NOMO-1 treated with dmso at 0.1 percent for 144 hours (cell line): ENCODE results near the gene ELMO1.

ENCODE experiments used
- DNase-seq: peaks from one replicate; lab custom pipeline; 2025; ENCODE audit not compliant: unreplicated experiment; lab: John Stamatoyannopoulos, UW

The ELMO1 gene

DNA sequence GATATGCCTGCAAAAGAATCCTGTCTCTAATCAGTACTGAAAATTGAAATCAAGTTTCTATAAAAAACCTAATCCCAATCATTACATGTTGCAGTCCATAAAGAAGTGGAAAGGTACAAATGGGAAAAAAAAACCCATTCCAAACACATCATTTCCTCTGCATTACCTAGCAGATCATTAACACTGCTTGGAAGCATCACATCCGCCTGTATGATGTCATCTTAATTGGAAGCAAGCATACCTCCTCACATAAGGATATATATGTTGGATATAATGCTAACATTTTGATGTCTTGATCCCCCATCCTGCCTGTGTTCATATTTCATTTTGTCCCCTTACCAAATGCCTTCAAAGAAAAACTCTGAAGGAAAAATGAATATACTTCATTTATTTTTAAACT, 483.0 kb downstream of the ELMO1 start:
- no peak for DNase-seq

DNA sequence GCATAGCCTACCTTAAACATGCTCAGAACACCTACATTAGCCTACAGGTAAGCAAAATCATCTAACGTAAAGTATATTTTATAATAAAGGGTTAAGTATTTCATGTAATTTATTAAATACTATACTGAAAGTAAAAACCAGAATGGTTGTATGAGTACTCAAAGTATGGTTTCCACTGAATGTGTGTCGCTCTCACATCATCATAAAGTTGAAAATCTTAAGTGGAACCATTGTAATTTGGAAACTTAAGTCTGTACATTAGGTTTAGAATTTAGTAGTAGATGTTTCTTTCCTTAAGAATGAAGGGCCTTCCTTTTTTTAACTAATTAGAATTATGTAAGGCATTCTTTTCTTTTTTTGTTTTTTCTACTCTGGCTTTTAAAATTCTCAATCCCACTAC, 484.4 kb downstream of the ELMO1 start:
- no peak for DNase-seq

DNA sequence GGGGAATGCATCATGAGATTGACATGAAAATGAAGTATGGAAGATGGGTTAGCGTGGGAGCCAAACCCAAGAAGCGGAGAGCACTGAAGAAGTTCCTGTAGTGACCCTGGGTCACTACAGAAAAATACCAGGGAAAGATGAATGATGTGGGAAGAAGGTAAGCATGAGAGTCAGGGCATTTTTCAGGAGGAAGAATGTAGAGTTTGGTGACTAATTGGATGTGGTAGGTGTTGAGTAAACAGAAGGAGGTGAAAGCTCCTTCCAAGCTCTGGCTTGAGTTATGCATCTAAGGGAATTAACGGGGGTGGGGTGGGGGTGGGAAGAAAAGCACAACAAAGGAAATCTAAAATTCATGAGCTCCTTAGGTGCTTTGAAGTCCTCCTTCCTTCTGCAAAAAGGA, 486.3 kb downstream of the ELMO1 start:
- no peak for DNase-seq

DNA sequence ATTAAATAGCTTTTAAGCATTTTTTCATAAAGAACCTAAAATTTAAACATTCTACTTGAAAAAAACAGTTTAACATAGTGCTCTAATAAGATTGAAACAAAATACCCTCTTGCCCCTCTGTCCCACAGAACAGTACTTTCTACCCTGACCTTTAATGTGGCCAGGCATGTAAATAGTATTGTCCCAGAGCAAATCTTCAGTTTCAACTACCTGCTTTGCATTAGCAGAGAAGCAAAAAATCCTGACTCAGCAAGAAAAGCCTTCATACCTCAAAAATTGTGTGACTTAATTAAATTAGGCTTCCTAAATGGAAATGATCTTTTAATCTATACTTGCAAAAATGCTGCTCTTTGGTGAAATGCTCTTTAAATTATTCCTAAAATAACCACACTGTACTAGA, 487.0 kb downstream of the ELMO1 start:
- DNase-seq, result no peak

DNA sequence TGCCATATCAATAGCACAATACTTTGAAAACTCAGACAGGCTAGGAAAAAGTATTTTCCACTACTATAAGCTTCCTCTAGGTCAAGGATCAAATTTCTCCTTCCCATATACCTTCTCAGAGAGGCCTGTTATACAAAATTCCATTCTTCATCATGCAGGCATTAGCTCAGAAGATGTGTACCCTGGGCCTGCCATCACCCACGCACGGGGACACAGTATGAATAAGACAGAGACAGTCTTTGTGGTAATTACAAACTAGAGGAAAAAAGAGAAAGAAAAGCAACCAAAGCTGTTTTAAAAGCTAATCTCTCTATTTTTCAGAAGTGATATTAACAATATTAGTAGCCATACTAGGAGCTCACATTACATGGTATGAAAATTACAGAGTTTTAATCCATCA, 487.6 kb downstream of the ELMO1 start:
- no peak for DNase-seq

DNA sequence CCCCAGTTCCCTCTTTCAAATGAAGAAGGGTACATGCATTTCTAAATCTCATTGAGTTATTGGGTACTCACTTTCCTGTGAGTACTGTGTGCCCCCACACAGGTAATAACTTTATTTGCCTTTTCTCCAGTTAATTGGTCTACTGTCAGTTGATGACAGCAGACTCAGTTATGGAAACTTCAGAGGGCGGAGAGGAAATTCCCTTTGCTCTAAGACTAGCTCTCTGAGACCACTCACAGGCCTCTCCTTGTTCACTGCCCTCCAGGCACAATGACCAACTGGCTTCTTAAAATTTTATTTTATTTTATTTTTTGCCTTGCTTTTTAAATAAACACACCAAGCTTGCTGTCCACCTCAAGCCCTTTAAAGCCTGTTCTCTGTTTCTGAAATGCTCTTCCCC, 488.6 kb downstream of the ELMO1 start:
- DNase-seq, result no peak

DNA sequence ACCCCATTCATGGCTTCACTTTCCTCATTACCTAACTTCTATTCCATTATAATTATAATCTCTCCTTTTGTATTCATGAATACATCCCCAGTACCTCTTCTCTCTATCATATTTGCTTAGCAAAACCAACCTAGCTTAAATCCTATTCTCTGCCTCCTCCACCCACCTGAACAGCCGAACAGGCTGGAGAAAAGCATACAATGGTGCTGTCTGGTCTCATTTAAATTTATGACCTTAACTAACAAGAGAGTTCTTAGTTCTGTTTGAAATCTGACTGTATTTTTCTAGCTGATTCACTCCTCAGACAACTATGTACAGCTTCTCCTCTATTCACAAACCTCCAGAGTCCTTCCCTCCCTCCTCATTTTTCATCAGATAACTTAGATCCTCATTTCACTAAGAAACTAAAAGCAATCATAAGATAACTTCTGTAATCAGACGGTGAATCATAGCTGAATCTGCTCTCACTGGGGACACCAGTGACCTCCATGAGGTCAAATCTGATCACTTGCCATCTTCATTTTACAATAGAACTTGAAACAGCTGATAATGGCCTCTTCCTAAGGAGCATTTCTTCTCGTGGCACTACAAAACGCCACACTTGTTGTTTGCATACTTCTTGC, 490.4 kb downstream of the ELMO1 start:
- DNase-seq, result no peak

DNA sequence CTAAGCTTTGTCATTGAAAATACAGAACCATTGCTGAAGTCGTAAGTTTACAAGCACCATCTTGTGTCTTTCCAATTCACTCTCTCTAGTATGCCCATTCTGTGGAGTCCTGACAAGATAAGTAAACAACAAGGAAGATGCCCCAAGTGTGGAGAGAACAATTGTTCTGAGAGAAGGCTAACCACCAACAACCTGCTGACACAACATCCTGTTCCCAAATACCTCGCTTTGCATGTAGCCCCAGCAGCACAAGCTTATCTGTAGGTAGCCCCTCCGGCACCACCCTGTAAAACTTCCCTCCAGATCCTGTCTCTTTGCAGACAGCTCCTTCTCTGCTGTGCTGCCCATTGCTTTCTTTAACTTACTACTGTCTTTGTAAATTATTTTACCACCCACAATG, 491.0 kb downstream of the ELMO1 start:
- no peak for DNase-seq

DNA sequence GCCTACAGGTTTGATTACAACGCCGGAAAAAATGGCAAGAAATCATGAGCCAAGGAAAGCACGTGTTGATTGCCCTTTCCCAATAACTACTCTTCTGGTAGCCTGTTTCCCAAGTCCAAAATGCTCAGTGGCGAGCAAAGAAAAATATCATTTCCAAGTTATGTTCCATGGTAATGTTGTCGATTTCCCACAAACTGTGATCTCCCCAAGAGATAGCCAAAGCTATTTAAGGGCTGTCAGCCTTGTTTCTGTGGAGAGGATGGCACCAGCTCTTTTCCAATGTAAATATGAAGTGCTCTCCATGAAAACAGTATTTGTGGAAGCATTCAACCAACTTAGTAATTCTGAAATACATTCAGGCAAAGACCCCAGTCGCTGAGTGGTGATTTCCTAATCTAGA, 491.9 kb downstream of the ELMO1 start:
- no peak for DNase-seq

DNA sequence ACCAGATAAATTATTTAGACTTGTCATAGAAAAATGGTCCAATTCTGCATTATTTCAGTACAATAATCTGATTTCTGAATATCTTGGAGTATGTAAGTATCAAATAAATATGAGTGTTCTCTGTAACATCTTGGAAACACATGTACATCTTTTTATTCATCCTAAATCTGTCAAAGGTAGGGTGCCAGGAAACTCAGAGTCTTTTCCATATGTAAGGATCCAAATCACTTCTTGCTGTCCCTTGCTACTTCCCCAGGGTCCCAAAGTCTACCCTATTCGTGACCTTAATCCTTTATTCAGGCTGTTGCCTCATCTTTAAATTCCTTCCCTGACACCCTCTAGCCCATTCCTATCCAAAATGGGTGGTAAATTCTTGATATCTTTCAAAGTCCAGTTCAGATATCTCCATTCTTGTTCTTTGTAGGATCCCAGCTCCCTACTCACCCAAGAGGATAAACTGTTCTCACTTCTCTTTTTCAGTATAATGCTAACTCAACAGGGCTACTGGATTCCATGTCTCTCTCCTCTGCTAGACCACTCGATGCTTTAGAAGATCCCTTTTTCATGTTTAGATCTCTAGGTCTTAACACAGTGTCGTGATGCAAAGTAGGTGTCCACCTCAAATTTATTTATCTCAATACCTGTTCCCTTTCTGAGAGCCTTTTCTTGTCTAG, 493.1 kb downstream of the ELMO1 start:
- DNase-seq, result no peak

DNA sequence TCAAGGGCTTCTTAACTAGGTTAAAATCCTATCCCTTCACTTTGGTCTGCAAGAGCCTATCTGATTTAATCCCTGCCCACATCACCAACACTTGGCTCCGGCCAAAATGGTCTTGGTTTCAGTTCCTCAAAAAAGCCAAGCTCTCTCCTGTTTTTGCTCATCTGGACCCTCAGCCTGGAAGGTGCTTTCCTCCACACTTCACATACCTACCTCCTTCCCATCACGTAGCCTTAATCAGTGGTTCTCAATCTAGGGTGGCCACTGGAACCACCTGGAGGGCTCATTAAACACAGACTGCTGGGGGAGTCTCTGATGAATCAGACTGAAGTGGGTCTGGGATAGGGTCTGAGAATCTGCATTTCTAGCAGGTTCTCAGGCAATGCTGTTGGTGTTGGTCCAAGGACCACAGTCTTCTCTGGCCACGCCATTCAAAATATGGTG, 497.4 kb downstream of the ELMO1 start:
- no peak for DNase-seq

DNA sequence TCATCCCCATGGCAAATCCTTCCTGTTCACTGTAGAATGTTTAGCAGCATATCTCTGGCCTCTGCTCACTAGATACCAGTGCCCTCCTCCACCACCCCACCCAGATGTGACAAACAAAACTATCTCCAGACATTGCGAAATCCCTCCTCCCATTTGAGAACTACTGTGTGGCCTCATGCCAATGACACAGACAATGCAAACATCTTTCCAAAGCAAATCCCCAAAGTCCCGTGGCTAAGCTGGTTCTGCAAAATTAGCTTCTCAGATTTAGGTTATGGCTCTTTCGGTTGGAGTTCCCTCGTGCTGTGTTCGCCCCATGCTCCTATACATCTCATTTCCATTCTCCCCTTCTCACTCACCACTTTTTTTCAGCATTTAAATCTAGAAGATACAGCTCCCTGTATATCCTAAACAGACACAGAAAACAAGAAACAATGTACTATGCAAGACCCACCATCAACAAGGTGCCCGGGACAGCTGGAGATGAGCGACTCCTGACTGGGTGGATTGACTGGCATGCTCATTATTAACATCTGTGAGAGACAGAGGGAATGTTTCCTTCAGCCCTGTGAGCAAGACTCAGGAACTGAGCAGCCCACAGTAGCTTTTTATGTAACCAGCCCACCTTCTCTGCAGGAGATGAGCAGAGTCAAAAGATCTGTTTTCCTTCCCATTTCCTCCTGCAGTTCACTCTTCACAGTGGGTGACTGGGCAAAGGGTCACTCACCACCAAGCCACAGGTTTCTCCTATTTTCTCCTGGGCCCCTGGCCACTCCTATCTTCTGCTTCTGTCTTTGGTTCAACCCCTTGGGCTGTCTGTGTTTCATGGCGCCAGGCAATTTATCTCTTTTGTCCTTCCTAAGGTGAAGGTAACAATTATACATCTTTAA, 498.7 kb downstream of the ELMO1 start:
- DNase-seq, result no peak

DNA sequence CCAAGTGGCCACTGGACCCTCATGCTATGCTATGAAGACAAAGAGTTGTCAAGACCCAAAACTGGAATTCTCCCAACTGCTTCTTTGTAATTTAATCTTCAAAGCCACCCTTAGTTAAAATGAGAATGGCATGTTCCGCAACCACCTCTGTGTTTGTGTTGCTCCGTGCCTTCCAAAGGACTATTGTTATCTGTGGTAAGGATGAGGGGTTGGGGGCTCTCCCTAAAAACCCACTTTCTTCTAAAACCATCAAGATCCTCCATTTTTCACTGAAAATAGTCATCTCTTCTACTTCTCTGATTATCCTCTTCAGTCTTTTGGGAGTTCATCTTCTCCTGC, 502.3 kb downstream of the ELMO1 start:
- no peak for DNase-seq

DNA sequence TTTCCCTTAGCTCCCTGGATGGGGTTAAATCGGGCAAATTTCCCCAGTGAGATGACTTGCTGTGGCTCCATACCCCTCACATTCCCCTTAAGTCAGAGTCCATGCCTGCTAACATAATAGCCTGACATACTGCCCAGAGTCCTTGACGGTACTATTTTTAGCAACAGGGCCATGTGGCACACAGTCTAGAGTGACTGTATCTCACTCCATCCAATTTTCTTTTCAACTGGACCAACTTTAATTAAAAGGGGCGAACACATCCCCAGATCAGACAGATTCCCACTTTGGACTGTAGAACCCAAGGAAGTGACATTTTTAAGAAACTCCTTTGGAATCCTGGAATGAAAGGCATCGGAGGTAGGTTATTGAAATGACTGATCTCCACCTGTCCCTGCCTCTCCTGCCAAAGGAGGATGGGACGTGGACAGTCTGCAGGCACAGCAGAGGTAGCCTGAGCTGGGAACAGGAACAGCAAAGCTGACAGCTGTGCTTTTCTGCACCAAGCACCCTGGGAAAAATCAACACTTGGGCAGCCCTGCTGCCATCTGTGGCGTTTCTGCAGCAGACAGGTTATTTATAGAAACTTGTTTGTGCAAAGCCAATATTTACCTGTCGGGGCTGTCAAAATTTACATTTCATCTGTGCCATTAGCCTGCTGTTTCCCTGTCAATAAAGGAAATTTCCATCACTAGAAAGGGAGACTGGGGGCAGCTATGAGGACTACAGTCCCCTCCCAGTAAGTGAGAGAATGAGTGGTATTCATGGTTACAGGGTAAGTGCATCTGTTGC, 502.9 kb downstream of the ELMO1 start:
- DNase-seq, result no peak

DNA sequence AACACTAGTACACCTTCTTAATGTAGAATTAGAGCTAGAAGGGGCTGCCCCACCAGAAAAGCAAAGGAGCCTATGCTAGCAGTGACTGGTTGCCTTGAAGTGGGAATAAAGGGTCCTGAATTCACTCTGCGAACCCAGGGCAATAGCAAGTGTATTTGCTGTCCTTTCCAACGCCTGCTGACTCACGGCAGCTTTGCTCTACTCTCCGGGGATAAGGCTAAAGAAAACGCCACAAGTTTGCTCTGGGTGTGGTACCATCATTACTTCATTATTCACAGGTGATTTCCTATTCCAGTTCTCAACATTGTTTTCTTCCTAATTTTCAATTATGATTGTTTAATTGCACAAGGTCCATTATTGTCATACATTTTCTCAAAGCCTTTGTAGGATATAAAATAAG, 503.8 kb downstream of the ELMO1 start:
- DNase-seq, result no peak

DNA sequence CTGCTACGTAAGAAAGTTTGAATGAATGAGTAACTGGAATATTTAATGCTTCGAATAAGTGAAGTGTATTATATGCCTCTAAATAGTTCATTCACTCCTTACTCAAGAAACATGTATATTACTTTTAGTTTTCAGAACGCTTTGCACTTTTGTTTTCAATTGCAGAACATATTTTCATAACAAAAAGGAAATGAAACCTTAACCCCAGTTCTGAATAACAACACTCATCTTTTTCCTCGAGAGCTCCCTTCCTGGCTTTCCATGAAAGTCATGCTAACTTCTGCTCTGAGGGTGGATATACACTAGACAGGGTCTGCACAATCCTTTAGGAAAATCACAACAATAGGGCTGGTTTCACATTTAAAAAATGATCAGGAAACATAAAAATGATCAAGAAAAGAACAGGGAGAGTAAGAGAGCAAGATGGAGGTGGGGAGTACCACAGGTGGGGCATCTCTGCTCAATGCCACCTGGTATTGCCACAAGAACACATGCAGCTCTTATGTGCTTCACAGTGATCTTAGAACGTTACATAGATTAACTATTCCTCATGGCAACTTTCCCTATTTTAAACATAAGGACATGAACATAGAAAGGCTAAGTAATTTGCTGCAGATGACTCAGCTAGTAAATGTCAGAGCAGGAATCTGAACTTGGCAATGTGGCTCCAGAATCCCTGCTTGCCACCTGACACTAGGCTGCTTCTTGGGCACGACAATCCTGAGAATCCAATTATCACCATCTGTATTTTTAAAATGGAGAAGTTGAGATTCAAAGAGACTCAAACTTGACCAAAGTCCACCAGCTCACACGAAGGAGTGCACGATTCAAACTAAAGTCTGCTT, 504.9 kb downstream of the ELMO1 start:
- DNase-seq, result no peak

DNA sequence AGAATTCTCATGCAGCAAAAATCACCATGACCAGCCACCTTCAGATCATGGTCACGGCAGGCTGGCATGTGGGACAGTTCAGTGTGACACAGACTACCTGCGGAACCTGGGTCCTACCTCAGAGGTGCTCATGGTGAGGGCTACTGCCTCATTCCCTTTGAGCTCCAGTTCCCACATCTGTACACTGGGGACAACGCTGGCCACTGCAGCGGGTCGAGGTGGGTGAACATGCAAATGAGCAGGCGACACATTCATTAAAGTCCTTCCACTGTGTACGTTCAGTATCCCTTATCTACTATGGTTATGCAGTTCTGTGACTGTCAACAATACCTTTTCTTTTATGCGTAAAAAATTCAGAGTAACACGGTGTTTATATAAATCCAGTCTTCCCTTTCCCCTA, 505.7 kb downstream of the ELMO1 start:
- DNase-seq, result no peak

DNA sequence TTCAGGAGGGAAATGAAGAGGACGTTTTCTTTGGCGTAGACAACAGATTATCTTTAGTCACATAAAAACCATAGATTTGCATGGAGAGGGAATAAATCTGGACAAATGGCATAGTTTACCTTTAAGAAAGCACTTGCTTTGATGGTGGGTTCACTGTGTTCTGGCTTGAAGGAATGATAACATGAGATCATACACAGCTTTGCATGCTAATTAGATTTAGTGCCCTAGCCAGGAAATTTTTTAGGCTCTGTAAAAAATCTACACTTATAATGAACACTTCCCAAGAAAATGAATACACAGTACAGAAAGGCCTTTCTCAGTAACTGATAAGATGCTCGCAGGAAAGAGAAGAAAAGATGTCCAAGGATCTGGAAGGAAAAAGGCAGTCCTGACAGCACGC, 506.1 kb downstream of the ELMO1 start:
- no peak for DNase-seq

DNA sequence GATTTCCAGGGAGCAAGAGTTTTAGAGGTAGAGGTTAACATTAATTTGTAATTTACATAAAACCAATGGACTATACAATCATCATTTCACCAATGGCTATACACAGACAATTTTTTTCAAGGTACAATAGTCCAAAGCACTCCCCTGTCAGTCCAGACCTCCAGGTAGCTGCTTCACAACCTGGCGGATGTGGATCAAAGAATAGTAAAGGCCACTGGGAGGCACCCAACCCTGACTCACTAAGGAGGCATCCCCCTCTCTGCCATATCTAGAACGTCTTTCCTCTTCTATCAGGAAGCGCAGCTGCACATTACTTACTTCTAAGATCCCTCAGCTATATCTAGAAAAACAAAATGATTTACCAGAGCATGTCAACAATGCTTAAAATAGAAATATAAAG, 506.6 kb downstream of the ELMO1 start:
- DNase-seq, result no peak

DNA sequence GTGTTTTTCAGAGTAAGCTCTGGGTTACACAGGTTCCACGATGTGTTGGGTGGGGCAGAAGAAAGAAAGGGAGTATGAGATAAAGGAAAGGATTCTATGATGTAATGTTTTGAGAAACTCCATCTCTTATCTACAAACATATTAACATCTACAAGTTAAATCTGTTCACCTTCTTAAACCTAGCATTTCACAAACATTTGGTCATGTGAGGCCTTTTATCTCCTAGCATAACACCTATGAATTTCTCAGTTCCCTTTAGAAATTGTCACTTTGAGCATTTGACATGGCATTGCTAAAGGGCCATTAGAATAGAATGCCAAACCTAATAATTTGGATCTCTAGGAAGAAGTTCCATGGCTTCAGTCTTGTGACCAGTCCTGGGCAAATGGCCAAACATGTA, 507.3 kb downstream of the ELMO1 start:
- DNase-seq, result no peak

DNA sequence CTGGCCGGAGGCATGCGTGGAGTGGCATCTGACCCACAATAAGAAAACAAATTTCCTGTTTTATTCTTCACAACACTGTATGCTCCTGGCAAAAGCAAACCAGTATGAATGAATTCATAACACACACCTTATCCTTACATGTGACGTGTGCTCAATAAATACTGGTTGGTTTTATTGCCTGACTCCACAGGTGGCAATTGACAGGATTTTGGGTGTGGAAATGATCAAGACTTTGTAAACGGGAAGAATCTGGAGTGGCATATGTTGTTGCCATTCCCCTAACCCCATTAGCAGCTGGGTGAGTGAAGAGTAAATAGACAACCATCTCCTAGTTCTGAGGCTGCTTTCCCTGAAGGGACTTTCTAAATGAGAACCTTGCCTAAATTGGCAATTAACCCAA, 508.8 kb downstream of the ELMO1 start:
- DNase-seq, result no peak
